B cell (primary cell): ENCODE results near the gene KIF9.

ENCODE experiments used
- EZH2 ChIP-seq: IDR thresholded peaks from 2 replicates; pipeline ENCODE4 v1.6.1; 2012; ENCODE audit warnings: borderline replicate concordance, low read depth, mild to moderate bottlenecking, moderate library complexity, low read length; ENCODE audit not compliant: insufficient read depth, poor library complexity, severe bottlenecking
- TF ChIP-seq, protein P1 (sequence below): fragments of 200-600 bp; IDR thresholded peaks from one replicate; pipeline ENCODE4 v1.8.0; 2022; ENCODE audit warnings: antibody characterized with exemption, mild to moderate bottlenecking

DNA sequence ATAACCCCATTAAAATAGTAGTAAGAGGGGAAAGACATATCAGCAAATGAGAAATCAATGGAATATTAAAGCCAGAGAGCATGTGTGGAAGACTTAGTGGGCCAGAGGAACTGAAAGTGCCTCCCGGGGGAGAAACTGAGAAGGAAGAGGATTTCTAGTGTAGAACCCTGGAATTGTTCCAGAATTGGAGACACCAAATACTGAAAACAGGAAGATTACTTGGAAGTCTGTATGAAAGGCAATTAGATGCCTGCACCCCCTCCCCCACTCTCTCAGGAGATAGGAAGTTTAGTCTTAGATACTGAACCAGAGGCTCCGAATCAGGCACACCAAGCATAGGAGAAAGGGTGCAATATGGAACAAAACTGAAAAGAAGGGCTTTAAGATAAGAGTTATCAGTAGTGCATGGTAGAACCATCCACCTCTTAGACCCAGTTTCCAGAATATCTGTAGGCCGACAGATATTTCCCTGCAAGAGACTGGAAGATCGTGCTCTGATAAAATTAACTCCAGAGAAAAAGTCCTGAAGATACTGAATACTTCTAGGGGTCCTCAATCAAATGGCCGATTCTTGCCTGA, 32.6 kb upstream of the KIF9 start:
- TF ChIP-seq EZH2: no peak
- TF ChIP-seq, protein P1, sequence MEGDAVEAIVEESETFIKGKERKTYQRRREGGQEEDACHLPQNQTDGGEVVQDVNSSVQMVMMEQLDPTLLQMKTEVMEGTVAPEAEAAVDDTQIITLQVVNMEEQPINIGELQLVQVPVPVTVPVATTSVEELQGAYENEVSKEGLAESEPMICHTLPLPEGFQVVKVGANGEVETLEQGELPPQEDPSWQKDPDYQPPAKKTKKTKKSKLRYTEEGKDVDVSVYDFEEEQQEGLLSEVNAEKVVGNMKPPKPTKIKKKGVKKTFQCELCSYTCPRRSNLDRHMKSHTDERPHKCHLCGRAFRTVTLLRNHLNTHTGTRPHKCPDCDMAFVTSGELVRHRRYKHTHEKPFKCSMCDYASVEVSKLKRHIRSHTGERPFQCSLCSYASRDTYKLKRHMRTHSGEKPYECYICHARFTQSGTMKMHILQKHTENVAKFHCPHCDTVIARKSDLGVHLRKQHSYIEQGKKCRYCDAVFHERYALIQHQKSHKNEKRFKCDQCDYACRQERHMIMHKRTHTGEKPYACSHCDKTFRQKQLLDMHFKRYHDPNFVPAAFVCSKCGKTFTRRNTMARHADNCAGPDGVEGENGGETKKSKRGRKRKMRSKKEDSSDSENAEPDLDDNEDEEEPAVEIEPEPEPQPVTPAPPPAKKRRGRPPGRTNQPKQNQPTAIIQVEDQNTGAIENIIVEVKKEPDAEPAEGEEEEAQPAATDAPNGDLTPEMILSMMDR: no peak
